Nephron progenitor cell (in vitro differentiated cells): Measurements from ENCODE around the gene SLC30A10.
A peak's percentile ranks its signal among the peaks of the same experiment; 100 is the strongest.

Source experiments
- DNase-seq: peaks from one replicate; pipeline ENCODE4 v3.0.0; 2021
- H3K27ac Mint-ChIP-seq: 2 replicates; pipeline ENCODE4 v1.8.0; 2021; ENCODE audit warnings: mild to moderate bottlenecking, moderate library complexity, mixed read lengths
- H3K27me3 Mint-ChIP-seq: 2 replicates; pipeline ENCODE4 v1.8.0; 2021; ENCODE audit warnings: mild to moderate bottlenecking, low read depth, mixed read lengths; ENCODE audit not compliant: poor library complexity
- H3K36me3 Mint-ChIP-seq: 2 replicates; pipeline ENCODE4 v1.8.0; 2021; ENCODE audit warnings: low read depth, mixed read lengths
- H3K4me1 Mint-ChIP-seq: 2 replicates; pipeline ENCODE4 v1.8.0; 2021; ENCODE audit warnings: mixed read lengths
- H3K4me3 Mint-ChIP-seq: 2 replicates; pipeline ENCODE4 v1.8.0; 2021; ENCODE audit warnings: mild to moderate bottlenecking, moderate library complexity, mixed read lengths
- H3K9me3 Mint-ChIP-seq: 2 replicates; pipeline ENCODE4 v1.8.0; 2021; ENCODE audit warnings: mild to moderate bottlenecking, moderate library complexity, mixed read lengths
- CTCF ChIP-seq: fragments of 200-600 bp; sonication (generic); IDR thresholded peaks from 2 replicates; pipeline ENCODE4 v1.5.0; 2021; ENCODE audit warnings: antibody characterized with exemption

SLC30A10 gene

GRCh38 chr1:219927956-219928790, at the start of gene SLC30A10:
Gene SLC30A10 (minus strand): TSS chr1:219928557. CDS start chr1:219928440, 117 bp downstream.
- Mint-ChIP-seq H3K27me3 (peaks cover 81% of the 10 kb centered on the region), H3K9me3 (no peaks in the 10 kb centered on the region), H3K27ac (no peak within 1 kb of the TSS), H3K4me3 (peak within 1 kb of the TSS; percentile 86), H3K4me1 (peaks cover 12% of the 10 kb centered on the region), H3K36me3 (no peaks in the 10 kb centered on the region)
- DNase-seq = peak; percentile 67
- no peak for TF ChIP-seq CTCF

DNA sequence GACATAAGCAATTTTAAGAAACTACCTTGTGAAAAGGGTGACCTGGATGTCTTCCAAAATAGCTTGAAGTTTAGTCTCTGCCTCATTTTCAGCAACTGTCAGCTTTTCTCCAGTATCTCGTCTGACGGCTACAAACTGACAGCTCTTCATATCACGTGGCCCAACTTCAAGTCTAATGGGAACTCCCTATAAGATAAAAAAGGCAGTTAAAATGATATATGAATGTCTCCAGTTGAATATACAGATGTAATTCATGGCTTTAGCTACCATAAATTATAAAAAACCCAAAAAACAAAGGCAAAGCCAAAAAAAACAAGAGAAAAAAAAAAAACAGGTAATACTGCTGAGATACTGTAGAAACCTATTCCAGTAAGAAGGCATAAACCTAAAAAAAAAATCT, 44.9 kb upstream of the SLC30A10 start:
- Mint-ChIP-seq H3K4me1 (no peaks in the 10 kb centered on the region), H3K4me3 (no peak overlapping the region), H3K27ac (no peak overlapping the region), H3K27me3 (no peaks in the 10 kb centered on the region), H3K9me3 (no peaks in the 10 kb centered on the region), H3K36me3 (peaks cover 52% of the 10 kb centered on the region)
- no peak for TF ChIP-seq CTCF
- no peak for DNase-seq

GRCh38 chr1:219967361-219967760, 39.0 kb upstream of the SLC30A10 start:
- Mint-ChIP-seq H3K4me3 (no peak overlapping the region), H3K36me3 (peaks cover 30% of the 10 kb centered on the region), H3K27me3 (no peaks in the 10 kb centered on the region), H3K4me1 (no peaks in the 10 kb centered on the region), H3K9me3 (no peaks in the 10 kb centered on the region), H3K27ac (no peak overlapping the region)
- TF ChIP-seq CTCF = no peak
- DNase-seq = no peak

GRCh38 chr1:219966071-219966349, 37.7 kb upstream of the SLC30A10 start:
- no peak for DNase-seq
- TF ChIP-seq CTCF = no peak
- Mint-ChIP-seq H3K4me3 (no peak overlapping the region), H3K27me3 (no peaks in the 10 kb centered on the region), H3K4me1 (no peaks in the 10 kb centered on the region), H3K9me3 (no peaks in the 10 kb centered on the region), H3K36me3 (peaks cover 30% of the 10 kb centered on the region), H3K27ac (no peak overlapping the region)

DNA sequence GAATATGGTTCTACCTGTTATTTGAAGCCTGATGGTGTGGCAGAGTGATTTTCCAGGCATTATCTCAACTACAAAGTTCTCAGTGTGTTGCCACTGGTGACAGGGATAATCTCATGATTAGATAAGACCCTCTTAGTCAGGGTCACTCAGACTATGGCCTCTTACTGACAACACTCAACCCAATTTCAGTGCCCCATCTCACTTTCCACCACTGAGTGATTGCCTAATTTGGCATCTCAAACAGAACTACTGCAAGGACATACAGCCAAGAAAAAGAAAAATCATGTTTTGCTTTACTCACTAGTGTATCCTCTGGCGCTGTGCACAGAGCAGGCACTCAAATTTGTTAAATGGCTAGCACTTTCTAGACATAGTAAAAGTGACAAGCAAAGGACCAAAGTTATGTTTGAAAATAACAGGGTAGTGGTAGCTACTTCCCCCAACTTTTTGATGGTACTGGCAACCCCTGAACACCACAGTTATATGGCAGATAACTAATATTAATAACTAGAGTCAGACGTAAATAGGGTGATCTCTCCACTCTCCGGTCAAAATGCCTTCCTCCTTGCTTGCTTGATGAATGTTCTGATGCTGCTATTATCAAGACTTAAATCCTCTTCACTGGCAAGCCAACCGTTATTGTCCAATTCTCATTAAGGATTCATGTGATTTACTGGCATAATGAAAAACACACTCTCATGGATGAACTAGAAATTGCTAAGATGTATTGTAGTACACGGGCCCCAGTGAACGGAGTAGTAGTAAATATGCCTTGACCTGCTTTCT, 37.1 kb upstream of the SLC30A10 start:
- H3K27me3 Mint-ChIP-seq = no peaks in the 10 kb centered on the region

More for the DNA sequence above, 37.1 kb upstream of the SLC30A10 start:
- Mint-ChIP-seq H3K4me1 (no peaks in the 10 kb centered on the region), H3K36me3 (peaks cover 26% of the 10 kb centered on the region), H3K4me3 (no peak overlapping the region), H3K9me3 (no peaks in the 10 kb centered on the region), H3K27ac (no peak overlapping the region)
- DNase-seq = no peak
- TF ChIP-seq CTCF = no peak
